HTERT RPE-1 (cell line): ENCODE measurements around the gene IL31.

Experiments used
- in situ Hi-C: fragments of 300-500 bp; cut with MboI; formaldehyde crosslinking; loops from 4 replicates; pipeline ENCODE4 v1.14.3; 2020; ENCODE audit warnings: low sequenced_read_pairs

IL31 gene

GRCh38 chr12:122159882-122160281 is 14.1 kb downstream of the IL31 start:
- in situ Hi-C loops, result no loop called here

GRCh38 chr12:122158700-122159285 is 15.2 kb downstream of the IL31 start:
- in situ Hi-C loops, result no loop called here

GRCh38 chr12:122155705-122156104 is 18.3 kb downstream of the IL31 start:
- in situ Hi-C loops, result no loop called here

GRCh38 chr12:122152754-122153153 is 21.3 kb downstream of the IL31 start:
- in situ Hi-C loops, result no loop called here

- in situ Hi-C loops, result no loop called here
Observed at GRCh38 chr12:122150127-122150681, 23.8 kb downstream of the IL31 start.

- in situ Hi-C loops, result no loop called here
Observed at GRCh38 chr12:122148657-122149056, 25.4 kb downstream of the IL31 start.

GRCh38 chr12:122147514-122148290 is 26.3 kb downstream of the IL31 start:
- in situ Hi-C loops, result no loop called here

GRCh38 chr12:122145505-122146330 is 28.3 kb downstream of the IL31 start:
- in situ Hi-C loops, result no loop called here

GRCh38 chr12:122144885-122145284 is 29.1 kb downstream of the IL31 start:
- in situ Hi-C loops, result no loop called here

- in situ Hi-C loops, result no loop called here
Observed at GRCh38 chr12:122142857-122143256, 31.2 kb downstream of the IL31 start.

- in situ Hi-C loops, result no loop called here
Observed at GRCh38 chr12:122141911-122142725, 31.9 kb downstream of the IL31 start.

- in situ Hi-C loops, result no loop called here
Observed at GRCh38 chr12:122140467-122141257, 33.4 kb downstream of the IL31 start.

GRCh38 chr12:122139941-122140340 is 34.1 kb downstream of the IL31 start:
- in situ Hi-C loops, result no loop called here

- in situ Hi-C loops, result no loop called here
Observed at GRCh38 chr12:122139266-122139665, 34.8 kb downstream of the IL31 start.

GRCh38 chr12:122138616-122139015 is 35.4 kb downstream of the IL31 start:
- in situ Hi-C loops, result no loop called here

GRCh38 chr12:122138181-122138580 is 35.8 kb downstream of the IL31 start:
- in situ Hi-C loops, result no loop called here

GRCh38 chr12:122137681-122138080 is 36.3 kb downstream of the IL31 start:
- in situ Hi-C loops, result no loop called here

GRCh38 chr12:122137229-122137628 is 36.8 kb downstream of the IL31 start:
- in situ Hi-C loops, result no loop called here

- in situ Hi-C loops, result no loop called here
Observed at GRCh38 chr12:122135437-122136031, 38.5 kb downstream of the IL31 start.
